Breast epithelium (tissue), 4 donors: ENCODE data around the gene KCNJ10. TPM values are rescaled to one million over a fixed set of nuclear protein-coding genes. Genes with fewer than 3 reads are reported as not detected.

Experiments used
- DNase-seq, 2 donors: peaks; one replicate each; pipeline ENCODE4 v3.0.0-alpha.2; 2019; ENCODE audit warnings: low spot score in 2 of 2
- H3K27ac ChIP-seq, 2 donors: fragments of 200-600 bp; sonication (generic) in 1 of 2; one replicate each; pipeline ENCODE4 v1.5.1; 2016 to 2019; ENCODE audit warnings: mild to moderate bottlenecking in 1 of 2
- H3K27me3 ChIP-seq, 2 donors: fragments of 200-600 bp; sonication (generic) in 1 of 2; one replicate each; pipeline versions ENCODE4 v1.5.1 to v1.6.0; 2017 to 2019; ENCODE audit warnings: control low read depth in 1 of 2, mild to moderate bottlenecking in 1 of 2
- H3K36me3 ChIP-seq: fragments of 200-600 bp; one replicate; pipeline ENCODE4 v1.5.1; 2019
- H3K4me1 ChIP-seq, 2 donors: fragments of 200-600 bp; sonication (generic); one replicate each; pipeline ENCODE4 v1.5.1; 2016 to 2019; ENCODE audit warnings: control low read depth in 1 of 2
- H3K4me3 ChIP-seq, 3 donors: fragments of 200-600 bp; sonication (generic); 1 replicate in 2 of 3; 2 replicates in 1 of 3; pipeline ENCODE4 v1.5.1; 2016 to 2019; ENCODE audit warnings: mild to moderate bottlenecking in 3 of 3, moderate library complexity in 2 of 3
- H3K9me3 ChIP-seq, 2 donors: fragments of 200-600 bp; sonication (generic) in 1 of 2; one replicate each; pipeline ENCODE4 v1.5.1; 2016 to 2019; ENCODE audit warnings: control low read depth in 1 of 2
- POLR2A ChIP-seq: fragments of 450-650 bp; IDR thresholded peaks from one replicate; pipeline ENCODE4 v1.6.1; 2016; ENCODE audit warnings: antibody characterized with exemption, mild to moderate bottlenecking, moderate library complexity
- POLR2AphosphoS5 ChIP-seq, 3 donors: sonication (generic); formaldehyde crosslinking; IDR thresholded peaks; one replicate each; pipeline ENCODE4 v1.6.1; 2017; ENCODE audit warnings: antibody characterized with exemption in 3 of 3
- intact Hi-C: fragments of 100-400 bp; cut with DNase I; formaldehyde crosslinking; loops from one replicate; pipeline ENCODE4 v1.15.1; 2023; ENCODE audit warnings: low total_unique reads
- total RNA-seq, 3 donors: library from RNA; depleted of rRNA; stranded (reverse); fragments of >200 nt; gene quantifications; one replicate each; pipeline ENCODE4 v1.1.0, GENCODE V29; 2016
- TF ChIP-seq, protein P1 (sequence below), 3 donors: fragments of 450-650 bp; IDR thresholded peaks; one replicate each; pipeline ENCODE4 v1.5.1; 2016 to 2017; ENCODE audit warnings: antibody characterized with exemption in 3 of 3, mild to moderate bottlenecking in 3 of 3, moderate library complexity in 3 of 3

Gene KCNJ10
- total RNA-seq, 3 donors from 2014 or later = 0.15 TPM; not detected in 2

DNA sequence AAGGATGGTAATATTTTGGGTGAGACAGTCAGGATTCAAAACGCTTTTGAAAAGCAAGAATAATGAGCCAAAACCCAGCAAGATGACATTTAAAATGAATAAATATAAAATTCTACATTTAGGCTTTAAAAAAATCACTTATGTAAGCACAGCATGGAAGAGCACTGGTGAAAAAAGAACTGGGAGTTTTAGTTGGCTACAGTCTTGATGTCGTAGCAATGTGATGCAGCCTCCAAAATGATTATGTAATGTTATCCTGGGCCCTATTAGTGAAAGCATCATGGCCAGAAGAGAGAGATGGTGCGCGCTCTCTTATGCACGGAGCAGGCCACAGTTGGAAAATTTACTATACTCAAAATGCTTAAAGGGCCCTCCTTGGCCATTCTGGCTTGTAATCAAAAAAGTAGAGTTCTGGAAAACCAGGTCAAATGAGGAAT lies 16.5 kb upstream of the KCNJ10 start:
- no peak for DNase-seq
- no peaks in the 10 kb centered on the region for H3K9me3 ChIP-seq
- intact Hi-C loops = no loop called here
- H3K4me1 ChIP-seq = peaks cover 0 to 2% of the 10 kb centered on the region in 2 donors
- H3K27me3 ChIP-seq = peaks cover 0 to 5% of the 10 kb centered on the region in 2 donors
- no peaks in the 10 kb centered on the region for H3K36me3 ChIP-seq
- TF ChIP-seq POLR2AphosphoS5 (IDR thresholded peaks at IDR 0.05) = no peak
- no peak for TF ChIP-seq POLR2A
- TF ChIP-seq, protein P1, sequence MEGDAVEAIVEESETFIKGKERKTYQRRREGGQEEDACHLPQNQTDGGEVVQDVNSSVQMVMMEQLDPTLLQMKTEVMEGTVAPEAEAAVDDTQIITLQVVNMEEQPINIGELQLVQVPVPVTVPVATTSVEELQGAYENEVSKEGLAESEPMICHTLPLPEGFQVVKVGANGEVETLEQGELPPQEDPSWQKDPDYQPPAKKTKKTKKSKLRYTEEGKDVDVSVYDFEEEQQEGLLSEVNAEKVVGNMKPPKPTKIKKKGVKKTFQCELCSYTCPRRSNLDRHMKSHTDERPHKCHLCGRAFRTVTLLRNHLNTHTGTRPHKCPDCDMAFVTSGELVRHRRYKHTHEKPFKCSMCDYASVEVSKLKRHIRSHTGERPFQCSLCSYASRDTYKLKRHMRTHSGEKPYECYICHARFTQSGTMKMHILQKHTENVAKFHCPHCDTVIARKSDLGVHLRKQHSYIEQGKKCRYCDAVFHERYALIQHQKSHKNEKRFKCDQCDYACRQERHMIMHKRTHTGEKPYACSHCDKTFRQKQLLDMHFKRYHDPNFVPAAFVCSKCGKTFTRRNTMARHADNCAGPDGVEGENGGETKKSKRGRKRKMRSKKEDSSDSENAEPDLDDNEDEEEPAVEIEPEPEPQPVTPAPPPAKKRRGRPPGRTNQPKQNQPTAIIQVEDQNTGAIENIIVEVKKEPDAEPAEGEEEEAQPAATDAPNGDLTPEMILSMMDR (IDR thresholded peaks at IDR 0.05) = no peak
- no peak overlapping the region for H3K27ac ChIP-seq
- no peak overlapping the region for H3K4me3 ChIP-seq

DNA sequence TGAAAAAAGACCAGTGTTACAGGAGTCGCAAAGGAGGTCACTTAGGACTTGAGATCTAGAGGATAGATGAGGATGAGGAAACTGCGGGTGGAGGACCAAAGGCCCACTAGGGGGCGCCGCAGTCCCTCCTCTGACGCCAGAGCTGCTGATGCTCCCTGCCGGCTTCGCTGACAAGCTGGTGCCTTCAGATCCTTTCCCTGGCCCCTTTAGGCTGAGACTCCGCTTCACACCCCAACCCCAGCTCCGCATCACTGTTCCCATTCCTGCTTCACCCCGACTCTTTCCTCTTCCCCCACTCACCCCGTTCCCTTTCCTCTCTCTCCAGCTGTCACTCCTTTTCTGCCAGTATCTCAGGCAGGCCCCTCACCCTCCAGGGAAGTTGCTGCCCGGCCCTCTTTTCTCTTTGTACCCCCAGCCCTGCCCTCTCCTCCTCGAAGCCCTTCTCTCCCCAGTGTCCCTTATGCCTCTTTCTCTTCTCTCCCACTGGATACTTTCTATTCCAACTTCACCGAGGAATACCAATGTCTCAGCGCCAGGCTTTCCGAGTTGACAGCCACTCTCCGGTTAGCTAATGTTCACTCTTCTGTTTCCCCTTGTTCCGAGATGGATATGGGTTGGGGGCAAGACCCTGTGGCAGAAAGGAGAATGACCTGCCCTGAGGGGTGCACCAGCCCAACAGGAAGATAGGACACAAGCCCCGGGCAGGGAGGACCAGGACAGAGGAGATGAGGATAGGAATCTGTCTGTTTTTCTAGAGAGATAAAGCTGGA lies 15.9 kb upstream of the KCNJ10 start:
- Histone ChIP-seq H3K27me3 (peaks cover 0 to 11% of the 10 kb centered on the region in 2 donors), H3K27ac (no peak overlapping the region), H3K4me1 (peaks cover 0 to 2% of the 10 kb centered on the region in 2 donors), H3K4me3 (no peak overlapping the region), H3K36me3 (no peaks in the 10 kb centered on the region), H3K9me3 (no peaks in the 10 kb centered on the region)
- no peak for TF ChIP-seq POLR2A
- TF ChIP-seq, protein P1 (IDR thresholded peaks at IDR 0.05) = peak; percentile 41 to 62 (median 53)
- intact Hi-C loops = no loop called here
- peak; percentile 49 to 74 for DNase-seq

DNA sequence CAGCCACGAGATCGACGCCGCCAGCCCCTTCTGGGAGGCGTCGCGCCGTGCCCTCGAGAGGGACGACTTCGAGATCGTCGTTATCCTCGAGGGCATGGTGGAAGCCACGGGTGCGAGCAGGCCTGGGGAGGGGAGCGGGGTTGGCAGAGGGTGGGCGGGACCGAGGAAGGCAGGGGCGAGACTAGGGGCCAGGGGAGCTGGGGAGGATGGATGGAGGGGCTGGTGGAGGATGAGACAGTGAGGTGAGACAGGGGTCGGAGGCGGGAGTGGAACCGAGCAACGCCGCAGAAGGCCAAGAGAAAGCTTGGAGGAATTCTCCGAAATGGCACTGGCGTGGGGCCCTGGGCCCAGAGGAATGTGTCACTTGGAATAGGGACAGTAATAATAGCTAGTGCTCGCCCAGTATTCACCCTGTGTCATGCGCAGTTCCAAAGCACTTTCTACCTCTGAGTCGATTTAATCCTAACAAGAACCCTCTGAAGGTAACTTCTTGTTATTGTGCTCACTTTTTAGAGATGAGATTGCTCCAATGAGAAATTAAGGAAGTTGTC lies 14.9 kb upstream of the KCNJ10 start:
- intact Hi-C loops = no loop called here
- H3K27me3 ChIP-seq = peaks cover 0 to 15% of the 10 kb centered on the region in 2 donors
- H3K27ac ChIP-seq = no peak overlapping the region
- no peak for DNase-seq
- H3K9me3 ChIP-seq = no peaks in the 10 kb centered on the region
- no peaks in the 10 kb centered on the region for H3K36me3 ChIP-seq
- no peak overlapping the region for H3K4me3 ChIP-seq
- no peak for TF ChIP-seq POLR2A
- TF ChIP-seq, protein P1 (IDR thresholded peaks at IDR 0.05) = no peak
- no peak for TF ChIP-seq POLR2AphosphoS5 (IDR thresholded peaks at IDR 0.05)
- H3K4me1 ChIP-seq = peaks cover 0 to 2% of the 10 kb centered on the region in 2 donors

DNA sequence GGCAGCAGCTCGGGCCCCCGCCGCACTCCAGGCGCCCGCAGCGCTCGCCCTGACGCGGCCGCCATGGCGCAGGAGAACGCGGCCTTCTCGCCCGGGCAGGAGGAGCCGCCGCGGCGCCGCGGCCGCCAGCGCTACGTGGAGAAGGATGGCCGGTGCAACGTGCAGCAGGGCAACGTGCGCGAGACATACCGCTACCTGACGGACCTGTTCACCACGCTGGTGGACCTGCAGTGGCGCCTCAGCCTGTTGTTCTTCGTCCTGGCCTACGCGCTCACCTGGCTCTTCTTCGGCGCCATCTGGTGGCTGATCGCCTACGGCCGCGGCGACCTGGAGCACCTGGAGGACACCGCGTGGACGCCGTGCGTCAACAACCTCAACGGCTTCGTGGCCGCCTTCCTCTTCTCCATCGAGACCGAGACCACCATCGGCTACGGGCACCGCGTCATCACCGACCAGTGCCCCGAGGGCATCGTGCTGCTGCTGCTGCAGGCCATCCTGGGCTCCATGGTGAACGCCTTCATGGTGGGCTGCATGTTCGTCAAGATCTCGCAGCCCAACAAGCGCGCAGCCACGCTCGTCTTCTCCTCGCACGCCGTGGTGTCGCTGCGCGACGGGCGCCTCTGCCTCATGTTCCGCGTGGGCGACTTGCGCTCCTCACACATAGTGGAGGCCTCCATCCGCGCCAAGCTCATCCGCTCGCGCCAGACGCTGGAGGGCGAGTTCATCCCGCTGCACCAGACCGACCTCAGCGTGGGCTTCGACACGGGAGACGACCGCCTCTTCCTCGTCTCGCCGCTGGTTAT lies 14.2 kb upstream of the KCNJ10 start:
- Histone ChIP-seq H3K27me3 (peaks cover 0 to 18% of the 10 kb centered on the region in 2 donors), H3K27ac (no peak overlapping the region), H3K4me1 (peaks cover 0 to 2% of the 10 kb centered on the region in 2 donors), H3K4me3 (peak overlapping the region in 2 of 3 donors; percentile 23 to 61), H3K36me3 (no peaks in the 10 kb centered on the region), H3K9me3 (no peaks in the 10 kb centered on the region)
- intact Hi-C loops = no loop called here
- no peak for TF ChIP-seq POLR2A
- peak in 1 of 3 donors; percentile 18 for TF ChIP-seq POLR2AphosphoS5 (IDR thresholded peaks at IDR 0.05)
- TF ChIP-seq, protein P1 (IDR thresholded peaks at IDR 0.05) = peak in 2 of 3 donors; percentile 45 to 64
- DNase-seq = peak in 1 of 2 donors; percentile 84
